Measurements from ENCODE around the gene BMPR1B. TPM values are rescaled to one million over a fixed set of nuclear protein-coding genes. Genes with fewer than 3 reads are reported as not detected.

Gene BMPR1B
- total RNA-seq, 1 experiment from 2014 or later = 0.35 TPM

- no peak overlapping the region for H4K91ac ChIP-seq (ENCODE audit: insufficient read length, low read depth, low read length)
- no peak overlapping the region for H3T11ph ChIP-seq (ENCODE audit: low read length)
- no peaks in the 10 kb centered on the region for H4K20me1 ChIP-seq (ENCODE audit: control insufficient read depth, insufficient read depth, insufficient read length)
- no peak overlapping the region for H4K8ac ChIP-seq (replicated peaks; ENCODE audit: insufficient read length, low read depth, low read length)
- no peaks in the 10 kb centered on the region for H3K27me3 Mint-ChIP-seq (ENCODE audit: low read depth)
- no peak overlapping the region for H3K4me3 Mint-ChIP-seq
- no peaks in the 10 kb centered on the region for H3K36me3 Mint-ChIP-seq (ENCODE audit: insufficient read depth in 1 of 3, low read depth in 3 of 3)
- H3K4ac ChIP-seq (ENCODE audit: low read depth, low read length) = no peak overlapping the region
- no peak overlapping the region for H3K27ac Mint-ChIP-seq
- H3K4me2 ChIP-seq (ENCODE audit: insufficient read depth, insufficient read length, low read length) = no peak overlapping the region
- H3K79me1 ChIP-seq (ENCODE audit: insufficient read depth, low read depth, low read length, poor library complexity, severe bottlenecking) = no peaks in the 10 kb centered on the region
- no peak overlapping the region for H2BK120ac ChIP-seq (ENCODE audit: low read depth, low read length, poor library complexity, severe bottlenecking)
- H3K9ac ChIP-seq (ENCODE audit: extremely low read depth, insufficient read length, low read length) = no peak overlapping the region
- no peak for DNase-seq
- H3K14ac ChIP-seq (ENCODE audit: insufficient read depth, low read length) = no peak overlapping the region
- no peaks in the 10 kb centered on the region for H3K79me2 ChIP-seq (ENCODE audit: insufficient read depth, low read length)
- no peak overlapping the region for H3K27ac ChIP-seq (ENCODE audit: insufficient read length, low read depth, low read length)
- no peak overlapping the region for H2BK5ac ChIP-seq (ENCODE audit: insufficient read length, low read length)
- no peaks in the 10 kb centered on the region for H3K9me3 Mint-ChIP-seq
- H3K23me2 ChIP-seq (ENCODE audit: insufficient read length, low read depth, low read length, poor library complexity, severe bottlenecking) = no peaks in the 10 kb centered on the region
- H4K5ac ChIP-seq (ENCODE audit: insufficient read length, low read depth, low read length) = no peak overlapping the region
- no peaks in the 10 kb centered on the region for H3K4me1 ChIP-seq (ENCODE audit: insufficient read depth, low read length)
- H2AK5ac ChIP-seq (ENCODE audit: insufficient read length, low read length) = no peak overlapping the region
- H3K56ac ChIP-seq (ENCODE audit: insufficient read length, low read depth, low read length) = no peak overlapping the region
- no peak overlapping the region for H2AFZ ChIP-seq (ENCODE audit: low read length)
- TF ChIP-seq CTCF (conservative IDR thresholded peaks at IDR 0.05) = no peak
- H2BK15ac ChIP-seq (ENCODE audit: low read depth, low read length) = no peak overlapping the region
- no peak overlapping the region for H2BK12ac ChIP-seq (ENCODE audit: insufficient read length, low read depth, low read length)
- no peaks in the 10 kb centered on the region for H3K9me3 ChIP-seq (ENCODE audit: control insufficient read depth, low read depth, low read length)
- peaks cover 0 to 2% of the 10 kb centered on the region in 2 experiments; a peak in 1 of 4 replicates for H3K4me1 Mint-ChIP-seq
- no CpG with 5 or more reads among the region's 2 CpGs for WGBS (ENCODE audit: extremely low coverage, insufficient read length, low lambda C conversion rate)
- no peak overlapping the region for H2BK20ac ChIP-seq (ENCODE audit: low read depth, low read length, poor library complexity, severe bottlenecking)
- no peaks in the 10 kb centered on the region for H3K27me3 ChIP-seq (ENCODE audit: insufficient read depth, low read length)
- no peak overlapping the region for H3K23ac ChIP-seq (ENCODE audit: insufficient read length, low read depth, low read length)
- H3K18ac ChIP-seq (ENCODE audit: insufficient read length, low read depth, low read length) = no peak overlapping the region
Measured at GRCh38 chr4:95106408-95106928, 348.7 kb downstream of the BMPR1B start.

Measured in H9 (cell line).